HuH-7 (cell line): ENCODE measurements around the gene TNFRSF12A.
A peak's percentile ranks its signal among the peaks of the same experiment; 100 is the strongest.
"Not testable (repeated sequence)": the region's sequence is repeated elsewhere in the genome, so short reads cannot be mapped to it uniquely, and the experiment has no call there.

Experiments used
- DNase-seq: peaks from one replicate; pipeline ENCODE4 v3.0.0; 2011; ENCODE audit warnings: low spot score

The TNFRSF12A gene

DNA sequence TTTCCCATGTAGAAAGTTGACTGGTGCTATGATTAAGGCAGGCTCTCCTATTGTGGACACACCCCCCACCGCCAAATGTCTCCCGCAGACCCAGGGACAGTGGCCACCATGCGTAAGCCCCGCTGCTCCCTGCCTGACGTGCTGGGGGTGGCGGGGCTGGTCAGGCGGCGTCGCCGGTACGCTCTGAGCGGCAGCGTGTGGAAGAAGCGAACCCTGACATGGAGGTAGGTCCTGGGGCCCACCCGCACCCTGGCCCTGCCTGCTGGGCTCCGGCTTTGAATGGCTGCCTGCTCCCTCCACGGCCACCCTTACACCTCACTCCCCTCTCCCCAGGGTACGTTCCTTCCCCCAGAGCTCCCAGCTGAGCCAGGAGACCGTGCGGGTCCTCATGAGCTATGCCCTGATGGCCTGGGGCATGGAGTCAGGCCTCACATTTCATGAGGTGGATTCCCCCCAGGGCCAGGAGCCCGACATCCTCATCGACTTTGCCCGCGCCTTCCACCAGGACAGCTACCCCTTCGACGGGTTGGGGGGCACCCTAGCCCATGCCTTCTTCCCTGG lies 29.8 kb downstream of the TNFRSF12A start:
- DNase-seq, result no peak

DNA sequence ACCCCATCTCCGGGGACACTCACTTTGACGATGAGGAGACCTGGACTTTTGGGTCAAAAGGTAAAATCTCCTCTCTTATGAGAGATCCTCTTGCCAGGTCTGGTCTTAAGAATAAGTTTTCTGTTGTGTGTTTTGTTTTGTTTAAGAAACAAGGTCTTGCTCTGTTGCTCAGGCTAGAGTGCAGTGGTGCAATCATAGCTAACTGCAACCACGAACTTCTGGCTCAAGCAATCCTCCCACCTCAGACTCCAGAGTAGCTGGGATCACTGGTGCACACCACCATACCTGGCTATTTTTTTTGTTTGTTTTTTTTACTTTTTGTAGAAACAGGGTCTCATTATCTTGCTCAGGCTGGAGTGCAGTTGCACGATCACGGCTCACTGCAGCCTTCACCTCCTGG lies 30.3 kb downstream of the TNFRSF12A start:
- no peak for DNase-seq

DNA sequence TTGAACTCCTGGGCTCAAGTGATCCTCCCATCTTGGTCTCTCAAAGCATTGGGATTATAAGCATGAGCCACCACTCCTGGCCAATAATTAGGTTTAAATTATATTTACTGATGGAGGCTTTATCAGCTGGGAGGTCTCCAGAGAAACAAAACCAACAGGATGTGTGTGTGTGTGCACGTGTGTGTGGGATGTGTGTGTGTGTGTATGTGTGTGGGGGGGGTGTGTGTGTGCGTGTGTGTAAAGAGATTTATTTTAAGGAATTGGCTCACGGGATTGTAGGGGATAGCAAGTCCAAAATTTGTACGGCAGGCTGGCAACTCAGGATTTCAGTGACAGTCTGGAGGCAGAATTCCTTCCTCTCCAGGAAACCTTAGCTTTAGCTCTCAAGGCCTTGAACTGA lies 30.8 kb downstream of the TNFRSF12A start:
- no peak for DNase-seq

DNA sequence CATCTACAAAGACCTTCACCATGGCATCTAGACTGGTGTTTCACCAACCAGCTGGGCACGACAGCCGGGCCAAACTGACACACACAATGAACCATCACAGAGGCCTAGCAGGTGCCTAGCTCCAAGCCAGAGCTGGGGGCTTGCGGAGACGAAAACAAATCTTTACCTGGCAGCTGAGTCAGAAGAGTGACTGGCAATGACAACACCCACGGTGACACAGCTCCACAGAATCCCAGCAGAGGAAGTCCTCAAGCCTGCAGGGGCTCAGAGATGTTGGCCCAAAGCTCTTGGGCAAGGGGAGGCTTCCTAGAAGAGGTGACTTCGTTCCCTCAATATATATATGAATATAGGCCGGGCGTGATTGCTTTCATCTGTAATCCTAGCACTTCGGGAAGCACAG lies 31.3 kb downstream of the TNFRSF12A start:
- DNase-seq, result no peak

DNA sequence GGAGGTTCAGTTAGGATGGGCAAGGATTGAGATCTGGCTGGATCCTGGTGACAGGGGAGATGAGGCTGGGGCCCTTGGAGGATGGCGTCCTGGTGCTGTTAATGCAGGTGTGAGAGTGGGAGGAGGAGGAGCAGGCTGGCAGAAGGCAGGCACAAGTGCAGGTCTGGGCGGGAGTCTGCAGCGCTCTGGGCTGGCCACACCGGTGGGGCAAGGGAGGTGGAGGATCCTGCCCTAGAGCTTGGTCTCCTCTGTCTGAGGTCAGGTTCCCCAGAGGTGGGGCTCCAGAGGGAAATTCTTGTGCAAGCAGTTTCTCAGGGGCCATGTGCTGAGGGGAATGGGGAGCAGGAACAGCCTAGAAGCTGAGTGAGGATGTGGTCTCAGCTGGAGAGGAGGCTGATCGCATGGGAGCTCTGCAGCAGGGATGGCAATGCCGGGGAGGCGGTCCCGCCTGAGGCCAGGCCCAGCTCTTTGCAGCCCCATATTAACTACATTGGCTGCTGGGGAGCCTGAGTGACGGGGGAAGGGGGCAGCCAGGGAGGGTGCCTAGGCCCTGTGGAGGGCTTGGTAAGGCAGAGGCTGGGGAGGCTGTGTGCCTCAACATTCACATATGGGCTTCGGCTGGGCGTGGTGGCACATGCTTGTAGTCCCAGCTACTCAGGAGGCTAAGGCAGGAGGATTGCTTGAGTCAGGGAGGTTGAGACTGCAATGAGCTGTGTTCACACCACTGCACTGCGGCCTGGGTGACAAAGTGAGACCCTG lies 32.6 kb downstream of the TNFRSF12A start:
- not testable (repeated sequence) for DNase-seq

DNA sequence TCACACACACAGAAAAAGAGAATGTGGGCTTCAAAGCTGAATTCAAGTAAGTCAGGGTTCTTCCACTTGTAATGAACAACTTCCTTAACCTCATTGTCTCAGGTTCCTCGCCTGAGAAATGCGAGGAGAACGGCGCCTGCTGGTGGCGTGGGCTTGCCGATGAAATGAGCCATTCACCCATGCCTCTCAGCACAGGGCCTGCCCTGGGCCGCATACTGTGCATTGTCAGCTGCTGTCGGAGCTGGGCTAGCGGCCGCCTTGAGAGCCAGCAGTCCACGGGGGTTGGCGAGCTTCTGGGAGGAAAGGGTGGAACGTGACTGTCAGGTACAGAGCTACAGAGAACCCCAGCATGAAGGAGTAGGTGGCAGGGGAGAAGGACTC lies 33.2 kb downstream of the TNFRSF12A start:
- DNase-seq, result not testable (repeated sequence)

DNA sequence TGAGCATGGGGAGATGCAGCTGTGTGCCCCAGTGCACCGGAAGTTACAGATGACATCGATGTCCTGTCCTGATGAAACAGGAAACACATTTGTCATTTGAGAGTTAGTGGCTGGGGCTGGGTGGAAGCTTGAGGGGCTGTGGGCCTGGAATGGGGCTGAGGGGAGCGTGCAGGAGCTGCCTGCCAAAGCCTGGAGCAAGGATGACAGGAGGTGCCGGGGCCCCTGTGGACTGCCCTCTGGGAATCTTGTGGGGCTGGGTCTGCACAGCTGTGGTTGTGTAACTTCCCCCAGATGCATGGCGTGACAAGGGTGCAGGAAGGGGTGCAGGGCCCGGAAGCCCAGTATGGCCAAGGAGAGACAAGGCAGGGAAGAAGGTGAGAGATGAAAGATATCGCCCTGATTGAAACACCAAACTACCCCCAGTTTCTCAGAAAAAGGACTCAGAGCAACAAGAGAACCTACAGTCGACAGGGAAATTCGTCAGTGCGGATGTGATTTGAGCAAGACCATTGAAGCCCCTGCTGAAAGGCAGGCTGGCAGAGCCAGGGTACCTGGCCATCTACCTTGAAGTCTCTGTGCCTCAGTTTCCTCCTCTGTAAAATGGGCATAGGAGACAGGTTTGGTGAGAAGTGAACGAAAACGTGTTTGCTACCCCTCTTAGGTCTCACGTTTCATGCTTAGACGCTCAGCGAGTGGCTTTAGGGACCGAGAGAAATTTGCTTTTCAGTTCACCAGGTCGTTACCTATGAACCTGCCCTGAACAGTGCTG lies 35.0 kb downstream of the TNFRSF12A start:
- DNase-seq, result no peak

DNA sequence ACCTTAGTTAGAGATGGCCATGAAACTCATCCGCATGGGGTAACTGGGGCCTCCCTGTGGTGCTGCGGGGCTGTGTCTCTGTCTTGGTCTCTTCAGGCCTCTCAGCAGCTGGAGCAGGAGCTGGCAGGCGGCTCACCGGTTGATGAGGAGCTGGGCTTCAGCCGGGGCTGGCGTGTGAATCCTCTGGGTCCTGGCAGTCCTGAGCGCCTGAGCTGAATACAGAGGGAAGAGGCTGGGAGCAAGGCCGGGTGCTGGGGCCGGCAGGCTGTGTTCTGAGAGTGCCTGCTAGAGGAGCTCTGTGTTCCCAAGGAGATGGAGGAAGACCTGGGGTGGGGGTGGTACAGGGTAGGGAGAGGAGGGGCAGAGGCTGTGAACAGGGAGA lies 35.6 kb downstream of the TNFRSF12A start:
- DNase-seq, result not testable (repeated sequence)

DNA sequence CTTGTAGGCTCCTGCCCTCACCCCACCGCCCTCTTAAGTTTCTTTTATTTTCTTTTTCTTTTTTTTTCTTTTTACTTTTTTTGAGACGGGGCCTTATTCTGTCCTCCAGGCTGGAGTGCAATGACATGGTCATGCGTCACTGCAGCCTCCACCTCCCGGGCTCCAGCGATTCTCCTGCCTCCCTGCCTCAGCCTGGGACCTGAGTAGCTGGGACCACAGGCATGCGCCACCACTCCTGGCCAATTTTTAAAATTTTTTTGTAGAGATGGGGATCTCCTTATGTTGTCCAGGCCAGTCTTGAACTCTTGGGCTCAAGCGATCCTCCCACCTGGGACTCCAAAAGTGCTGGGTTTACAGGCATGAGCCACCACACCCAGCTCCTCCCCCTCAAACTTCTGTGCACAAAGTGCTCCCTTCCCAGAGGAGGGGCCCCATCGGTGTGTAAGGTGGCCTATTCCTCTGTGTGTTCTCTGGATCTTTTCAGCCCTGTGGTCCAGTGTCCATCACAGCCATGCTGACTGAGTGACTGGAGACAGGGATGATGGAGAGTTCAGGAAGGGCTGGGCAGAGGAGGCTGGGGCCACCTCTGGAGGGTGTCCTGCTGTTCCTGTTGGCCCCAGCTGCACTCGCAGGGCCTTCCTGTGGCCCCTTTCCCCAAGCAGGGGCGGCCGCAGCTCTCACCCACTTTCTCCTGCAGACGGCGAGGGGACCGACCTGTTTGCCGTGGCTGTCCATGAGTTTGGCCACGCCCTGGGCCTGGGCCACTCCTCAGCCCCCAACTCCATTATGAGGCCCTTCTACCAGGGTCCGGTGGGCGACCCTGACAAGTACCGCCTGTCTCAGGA lies 36.4 kb downstream of the TNFRSF12A start:
- DNase-seq, result no peak

DNA sequence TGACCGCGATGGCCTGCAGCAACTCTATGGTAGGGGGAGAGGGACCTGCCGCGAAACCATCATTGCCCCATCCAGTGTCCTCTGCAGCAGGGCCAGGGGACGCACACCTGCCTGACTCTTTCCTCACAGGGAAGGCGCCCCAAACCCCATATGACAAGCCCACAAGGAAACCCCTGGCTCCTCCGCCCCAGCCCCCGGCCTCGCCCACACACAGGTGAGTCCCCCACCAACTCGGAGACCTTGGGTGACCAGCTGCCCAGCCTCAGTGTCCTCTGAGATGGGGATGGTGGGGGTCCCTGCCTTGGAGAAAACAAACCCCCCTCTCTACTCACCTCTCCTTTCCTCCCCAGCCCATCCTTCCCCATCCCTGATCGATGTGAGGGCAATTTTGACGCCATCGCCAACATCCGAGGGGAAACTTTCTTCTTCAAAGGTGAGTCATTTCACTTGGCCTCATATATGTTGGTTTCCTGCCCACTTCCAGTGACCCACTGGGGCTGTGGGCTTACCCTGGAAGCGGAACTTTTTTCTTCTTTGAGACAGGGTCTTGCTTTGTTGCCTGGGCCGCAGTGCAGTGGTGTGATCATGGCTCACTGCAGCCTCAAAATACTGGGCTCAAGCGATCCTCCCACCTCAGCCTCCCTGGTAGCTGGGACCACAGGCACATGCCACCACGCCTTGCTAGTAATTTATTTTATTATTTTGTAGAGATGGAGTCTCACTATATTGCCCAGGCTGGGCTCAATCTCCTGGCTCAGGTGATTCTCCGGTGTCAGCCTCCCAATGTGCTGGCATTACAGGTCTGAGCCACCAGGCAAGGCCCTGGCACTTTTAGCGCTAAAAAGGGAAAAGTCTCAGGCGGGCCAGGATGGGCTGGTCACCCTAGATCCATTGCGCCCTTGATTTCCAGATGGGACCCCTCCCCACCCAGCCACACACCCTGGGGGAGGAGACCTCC lies 37.3 kb downstream of the TNFRSF12A start:
- no peak for DNase-seq

DNA sequence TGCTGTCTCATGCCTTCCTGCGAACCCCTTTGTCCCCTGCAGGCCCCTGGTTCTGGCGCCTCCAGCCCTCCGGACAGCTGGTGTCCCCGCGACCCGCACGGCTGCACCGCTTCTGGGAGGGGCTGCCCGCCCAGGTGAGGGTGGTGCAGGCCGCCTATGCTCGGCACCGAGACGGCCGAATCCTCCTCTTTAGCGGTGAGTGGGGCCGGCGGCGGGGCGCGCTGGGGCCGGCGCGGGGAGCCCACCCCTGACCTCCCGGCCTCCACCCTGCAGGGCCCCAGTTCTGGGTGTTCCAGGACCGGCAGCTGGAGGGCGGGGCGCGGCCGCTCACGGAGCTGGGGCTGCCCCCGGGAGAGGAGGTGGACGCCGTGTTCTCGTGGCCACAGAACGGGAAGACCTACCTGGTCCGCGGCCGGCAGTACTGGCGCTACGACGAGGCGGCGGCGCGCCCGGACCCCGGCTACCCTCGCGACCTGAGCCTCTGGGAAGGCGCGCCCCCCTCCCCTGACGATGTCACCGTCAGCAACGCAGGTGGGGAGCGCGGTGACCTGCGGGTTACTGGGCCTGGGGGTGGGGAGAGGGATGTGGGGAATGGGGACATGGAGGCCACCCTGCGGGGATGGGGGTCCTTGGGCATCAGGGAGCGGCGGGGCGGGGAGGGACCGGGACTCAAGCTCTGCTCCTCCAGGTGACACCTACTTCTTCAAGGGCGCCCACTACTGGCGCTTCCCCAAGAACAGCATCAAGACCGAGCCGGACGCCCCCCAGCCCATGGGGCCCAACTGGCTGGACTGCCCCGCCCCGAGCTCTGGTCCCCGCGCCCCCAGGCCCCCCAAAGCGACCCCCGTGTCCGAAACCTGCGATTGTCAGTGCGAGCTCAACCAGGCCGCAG lies 38.2 kb downstream of the TNFRSF12A start:
- no peak for DNase-seq

DNA sequence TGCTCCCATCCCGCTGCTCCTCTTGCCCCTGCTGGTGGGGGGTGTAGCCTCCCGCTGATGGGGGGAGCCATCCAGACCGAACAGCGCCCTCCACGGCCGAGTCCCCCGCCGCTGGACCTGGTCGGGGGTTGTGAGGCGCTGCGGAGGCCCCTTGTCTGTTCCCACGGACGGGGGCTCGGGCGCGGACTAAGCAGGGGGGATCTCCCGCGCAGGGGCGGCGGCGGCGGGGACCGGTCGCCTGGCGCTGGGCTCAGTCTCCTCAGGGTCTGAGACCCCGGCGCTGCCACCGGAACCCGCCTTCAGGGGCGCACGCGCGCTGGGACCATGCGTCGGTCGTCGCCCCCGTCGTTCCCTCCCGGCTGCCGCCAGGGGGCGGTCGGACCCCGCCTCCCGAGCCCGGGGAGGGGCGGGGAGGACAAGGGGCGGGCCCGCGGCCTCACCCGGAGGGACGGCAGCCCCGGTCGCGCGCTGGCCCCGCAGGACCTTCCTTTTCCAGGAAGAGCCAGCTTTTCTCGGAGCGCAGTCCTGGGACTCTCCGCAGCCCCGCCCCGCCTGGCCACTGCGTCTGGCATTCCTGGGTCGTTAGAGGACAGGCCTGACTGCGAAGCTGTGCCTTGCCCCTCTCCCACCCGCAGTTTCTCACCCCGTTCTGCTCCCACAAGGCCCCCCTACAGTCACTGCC lies 39.0 kb downstream of the TNFRSF12A start:
- peak; percentile 79 for DNase-seq

DNA sequence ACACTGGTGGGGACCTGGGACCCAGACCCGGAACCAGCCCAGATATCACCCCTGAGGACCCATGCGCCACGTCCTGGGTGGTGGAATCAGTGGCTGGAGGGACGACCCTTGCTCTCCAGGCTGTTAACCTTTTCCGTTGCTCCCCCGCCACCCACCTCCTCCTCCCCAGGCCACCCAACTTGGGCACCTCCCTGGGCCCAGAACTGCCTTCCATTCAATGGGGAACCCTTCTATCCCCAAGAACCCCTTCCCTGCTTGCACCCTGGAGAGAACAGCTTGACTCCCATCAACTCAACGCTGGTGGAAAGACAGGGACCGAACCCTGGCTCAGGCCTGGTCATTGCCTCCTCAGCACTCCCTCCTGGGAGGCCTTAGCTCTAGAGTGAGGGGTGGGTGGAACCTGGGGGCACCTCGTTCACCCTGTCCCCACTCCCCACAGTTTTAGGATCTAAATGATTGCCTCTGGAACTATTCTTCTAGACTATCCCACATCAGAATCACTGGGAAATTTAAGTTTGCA lies 39.6 kb downstream of the TNFRSF12A start:
- DNase-seq, result no peak

DNA sequence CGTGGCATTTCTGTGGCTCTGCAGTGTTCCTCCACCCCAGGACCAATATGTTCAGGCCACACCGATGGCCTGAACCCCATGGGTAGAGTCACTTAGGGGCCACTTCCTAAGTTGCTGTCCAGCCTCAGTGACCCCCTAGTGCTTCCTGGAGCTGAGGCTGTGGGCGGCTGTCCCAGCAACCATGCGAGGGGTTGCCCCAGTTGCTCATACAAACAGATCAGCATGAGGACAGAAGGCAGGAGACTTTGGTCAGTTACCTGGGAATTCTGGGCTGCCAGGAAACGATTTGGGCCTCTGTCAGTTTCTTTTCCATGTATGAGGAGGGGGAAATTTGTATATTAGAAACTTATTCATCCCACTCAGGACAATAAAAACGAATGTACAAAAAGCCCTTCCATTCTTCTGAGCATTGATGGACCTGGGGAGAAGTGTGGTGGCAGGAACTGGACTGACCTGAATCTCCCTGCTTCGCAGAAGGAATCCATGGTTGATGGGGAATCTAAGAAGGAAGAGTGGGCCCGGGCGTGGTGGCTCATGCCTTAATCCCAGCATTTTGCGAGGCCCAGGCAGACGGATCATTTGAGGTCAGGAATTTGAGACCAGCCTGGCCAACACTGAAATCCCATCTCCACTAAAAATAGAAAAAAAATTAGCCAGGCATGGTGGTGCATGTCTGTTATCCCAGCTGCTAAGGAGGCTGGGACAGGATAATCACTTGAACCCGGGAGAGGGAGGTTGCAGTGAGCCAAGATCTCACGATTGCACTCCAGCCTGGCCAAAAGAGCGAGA lies 40.4 kb downstream of the TNFRSF12A start:
- DNase-seq, result no peak

DNA sequence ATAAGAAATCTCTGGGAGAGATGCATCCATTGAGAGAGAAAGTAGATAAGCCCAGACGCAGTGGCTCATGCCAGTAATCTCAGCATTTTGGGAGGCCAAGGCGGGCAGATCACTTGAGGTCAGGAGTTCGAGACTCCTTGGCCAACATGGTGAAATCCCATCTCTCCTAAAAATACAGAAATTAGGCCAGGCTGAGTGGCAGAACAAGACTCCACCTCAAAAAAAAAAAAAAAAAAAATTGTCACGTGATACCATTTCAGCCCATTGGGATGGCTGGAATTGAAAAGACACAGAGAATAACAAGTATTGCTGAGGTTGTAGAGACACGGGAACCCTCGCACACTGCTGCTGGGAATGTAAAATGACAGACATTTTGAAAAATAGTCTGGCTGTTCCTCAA lies 42.4 kb downstream of the TNFRSF12A start:
- no peak for DNase-seq

DNA sequence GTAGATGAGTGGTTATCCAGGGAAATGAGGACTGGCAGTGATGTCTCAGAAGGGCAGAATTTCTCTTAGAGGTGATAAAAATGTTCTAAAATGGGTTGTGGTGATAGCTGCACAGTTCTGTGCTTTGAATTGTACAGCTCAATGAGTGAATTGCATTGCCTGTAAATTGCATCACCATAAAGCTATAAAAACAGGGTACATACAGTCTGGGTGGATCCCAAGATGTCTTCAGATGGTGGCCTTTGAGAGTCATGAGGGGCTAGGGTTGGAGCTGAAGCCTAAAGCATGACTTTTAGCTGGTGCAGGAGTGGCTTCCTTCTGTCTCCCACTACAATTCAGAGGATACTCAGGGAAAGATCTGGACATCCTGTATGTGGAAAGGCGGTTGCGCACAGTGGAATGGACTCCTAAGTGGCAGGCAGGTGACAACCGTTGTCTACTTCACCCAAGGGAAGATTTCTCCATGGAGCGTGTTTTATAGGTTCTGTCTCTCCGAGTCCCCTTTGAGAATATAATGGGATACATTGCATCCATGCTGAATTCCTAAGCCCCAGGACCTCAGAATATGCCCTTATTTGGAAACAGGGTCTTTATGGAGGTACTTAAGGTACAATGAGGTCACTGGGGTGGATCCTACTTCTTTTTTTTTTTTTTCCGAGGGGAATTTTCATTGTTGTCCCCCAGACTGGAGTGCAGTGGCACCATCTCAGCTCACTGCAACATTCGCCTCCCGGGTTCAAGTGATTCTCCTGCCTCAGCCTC lies 43.6 kb downstream of the TNFRSF12A start:
- no peak for DNase-seq

DNA sequence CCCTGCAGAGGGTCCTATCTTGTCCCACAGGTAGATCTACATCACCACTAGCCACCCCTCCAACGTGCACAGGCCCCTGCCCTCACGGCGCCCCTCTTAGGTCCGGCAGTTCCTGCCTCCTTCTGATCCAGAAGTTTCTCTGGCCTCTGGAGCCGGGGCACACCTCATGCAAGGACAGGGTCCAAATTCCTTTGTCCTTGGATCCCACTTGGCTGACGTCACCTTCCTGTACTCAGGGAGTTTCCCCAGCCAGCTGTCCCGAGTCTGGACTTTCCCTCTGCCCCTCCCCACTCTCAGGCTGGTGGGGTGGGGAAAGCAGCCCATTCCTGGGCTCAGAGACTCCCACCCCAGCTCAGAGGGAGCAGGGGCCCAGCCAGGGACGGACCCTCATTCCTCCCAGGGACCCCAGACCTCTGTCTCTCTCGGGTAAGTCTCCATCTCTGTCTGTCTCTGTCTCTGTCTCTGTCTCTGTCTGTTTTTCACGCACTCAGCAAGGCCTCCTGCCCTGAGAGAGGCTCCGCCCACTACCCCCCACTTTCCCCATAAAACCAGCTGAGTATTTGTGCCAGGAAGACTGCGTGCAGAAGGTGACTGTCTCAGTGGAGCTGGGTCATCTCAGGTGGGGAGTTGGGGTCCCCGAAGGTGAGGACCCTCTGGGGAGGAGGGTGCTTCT lies 45.0 kb downstream of the TNFRSF12A start, which contains the start of gene IL32:
IL32 (plus strand) TSS at position 572 of the 673 bp plus-strand sequence. CDS start 172 bp downstream, outside the sequence.
- DNase-seq, result peak; percentile 80
